MCF 10A (cell line): ENCODE data around the gene CENPX. TPM values are rescaled to one million over a fixed set of nuclear protein-coding genes. Genes with fewer than 3 reads are reported as not detected.
A peak's percentile ranks its signal among the peaks of the same experiment; 100 is the strongest.

ENCODE experiments used
- BruUV-seq: library from RNA; stranded (reverse); fragments of 400-500 nt; replicated peaks from 2 replicates; lab custom pipeline; 2021; lab: Mats Ljungman, UMichigan
- CTCF ChIA-PET: fragments of 300-600 bp; sonication (Branson Sonifier 250); formaldehyde crosslinking; extraction: SDS; loops from one replicate; lab custom pipeline; 2021; ENCODE audit warnings: antibody characterized with exemption, inconsistent platforms; lab: Yijun Ruan, JAX
- POLR2A ChIA-PET: fragments of 300-600, 350-650 bp; sonication (Branson Sonifier 250); formaldehyde crosslinking; extraction: SDS; loops from one replicate; lab custom pipeline; 2020; ENCODE audit warnings: antibody characterized with exemption, inconsistent platforms; lab: Yijun Ruan, JAX
- DNase-seq: peaks from one replicate; pipeline ENCODE4 v3.0.0-alpha.2; 2018; ENCODE audit not compliant: unreplicated experiment
- H3K27ac Mint-ChIP-seq: one replicate; pipeline ENCODE4 v1.8.0; 2022; ENCODE audit warnings: mild to moderate bottlenecking, low read depth, mixed read lengths; ENCODE audit not compliant: unreplicated experiment
- H3K27me3 Mint-ChIP-seq: one replicate; pipeline ENCODE4 v1.8.0; 2022; ENCODE audit warnings: mixed read lengths; ENCODE audit not compliant: insufficient read depth, unreplicated experiment
- H3K36me3 Mint-ChIP-seq: one replicate; pipeline ENCODE4 v1.8.0; 2022; ENCODE audit warnings: mild to moderate bottlenecking, moderate library complexity, mixed read lengths; ENCODE audit not compliant: insufficient read depth, unreplicated experiment
- H3K4me1 Mint-ChIP-seq: one replicate; pipeline ENCODE4 v1.8.0; 2022; ENCODE audit warnings: mixed read lengths; ENCODE audit not compliant: insufficient read depth, unreplicated experiment
- H3K4me3 Mint-ChIP-seq: one replicate; pipeline ENCODE4 v1.8.0; 2022; ENCODE audit warnings: mild to moderate bottlenecking, moderate library complexity, mixed read lengths; ENCODE audit not compliant: unreplicated experiment
- H3K9me3 Mint-ChIP-seq: one replicate; pipeline ENCODE4 v1.8.0; 2022; ENCODE audit warnings: mixed read lengths; ENCODE audit not compliant: unreplicated experiment
- intact Hi-C: fragments of 100-400 bp; cut with micrococcal nuclease; formaldehyde crosslinking; loops from 2 replicates; pipeline ENCODE4 v1.14.1; 2022
- total RNA-seq: library from RNA; stranded (reverse); gene quantifications from 2 replicates; pipeline ENCODE4 v1.2.3, GENCODE V29; 2022
- TF ChIP-seq, protein P1 (sequence below): fragments of 200-600 bp; IDR thresholded peaks from one replicate; pipeline ENCODE4 v1.8.0; 2022; ENCODE audit warnings: antibody characterized with exemption, mild to moderate bottlenecking; ENCODE audit not compliant: unreplicated experiment

The CENPX gene
- total RNA-seq, 1 experiment from 2014 or later: 35.6 TPM

DNA sequence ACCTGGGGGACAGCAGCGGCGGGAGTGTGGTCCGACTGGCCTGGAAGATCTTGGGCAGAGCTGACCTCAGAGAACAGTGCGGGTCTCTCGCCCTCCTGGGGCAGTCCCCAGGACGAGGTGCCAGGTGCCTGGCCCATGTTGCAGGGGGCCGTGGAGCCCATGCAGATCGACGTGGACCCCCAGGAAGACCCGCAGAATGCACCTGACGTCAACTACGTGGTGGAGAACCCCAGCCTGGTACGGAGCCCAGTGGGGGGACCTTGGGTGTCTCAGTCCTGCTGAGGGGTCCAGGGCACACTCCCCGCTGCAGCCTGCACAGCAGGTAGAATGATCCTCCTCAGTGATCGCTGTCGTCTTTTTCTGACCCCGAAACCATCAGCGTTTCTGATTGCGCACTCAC lies 30.5 kb upstream of the CENPX start:
- Mint-ChIP-seq H3K9me3 (no peaks in the 10 kb centered on the region), H3K36me3 (peaks cover 33% of the 10 kb centered on the region), H3K27ac (no peak overlapping the region), H3K4me3 (peak overlapping the region; percentile 75), H3K4me1 (no peaks in the 10 kb centered on the region), H3K27me3 (no peaks in the 10 kb centered on the region)
- POLR2A ChIA-PET: interaction anchor here (0.8 to 2.2 kb wide), 7 partner anchors 12 to 45 kb away, joined by 3 to 14 read pairs (median 4); partner anchors contain the start of genes CENPX, DUS1L, FASN and LRRC45
- no peak for DNase-seq
- TF ChIP-seq, protein P1, sequence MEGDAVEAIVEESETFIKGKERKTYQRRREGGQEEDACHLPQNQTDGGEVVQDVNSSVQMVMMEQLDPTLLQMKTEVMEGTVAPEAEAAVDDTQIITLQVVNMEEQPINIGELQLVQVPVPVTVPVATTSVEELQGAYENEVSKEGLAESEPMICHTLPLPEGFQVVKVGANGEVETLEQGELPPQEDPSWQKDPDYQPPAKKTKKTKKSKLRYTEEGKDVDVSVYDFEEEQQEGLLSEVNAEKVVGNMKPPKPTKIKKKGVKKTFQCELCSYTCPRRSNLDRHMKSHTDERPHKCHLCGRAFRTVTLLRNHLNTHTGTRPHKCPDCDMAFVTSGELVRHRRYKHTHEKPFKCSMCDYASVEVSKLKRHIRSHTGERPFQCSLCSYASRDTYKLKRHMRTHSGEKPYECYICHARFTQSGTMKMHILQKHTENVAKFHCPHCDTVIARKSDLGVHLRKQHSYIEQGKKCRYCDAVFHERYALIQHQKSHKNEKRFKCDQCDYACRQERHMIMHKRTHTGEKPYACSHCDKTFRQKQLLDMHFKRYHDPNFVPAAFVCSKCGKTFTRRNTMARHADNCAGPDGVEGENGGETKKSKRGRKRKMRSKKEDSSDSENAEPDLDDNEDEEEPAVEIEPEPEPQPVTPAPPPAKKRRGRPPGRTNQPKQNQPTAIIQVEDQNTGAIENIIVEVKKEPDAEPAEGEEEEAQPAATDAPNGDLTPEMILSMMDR: no peak
- no TSS peak for BruUV-seq
- CTCF ChIA-PET: no interaction called here
- intact Hi-C loops: no loop called here

DNA sequence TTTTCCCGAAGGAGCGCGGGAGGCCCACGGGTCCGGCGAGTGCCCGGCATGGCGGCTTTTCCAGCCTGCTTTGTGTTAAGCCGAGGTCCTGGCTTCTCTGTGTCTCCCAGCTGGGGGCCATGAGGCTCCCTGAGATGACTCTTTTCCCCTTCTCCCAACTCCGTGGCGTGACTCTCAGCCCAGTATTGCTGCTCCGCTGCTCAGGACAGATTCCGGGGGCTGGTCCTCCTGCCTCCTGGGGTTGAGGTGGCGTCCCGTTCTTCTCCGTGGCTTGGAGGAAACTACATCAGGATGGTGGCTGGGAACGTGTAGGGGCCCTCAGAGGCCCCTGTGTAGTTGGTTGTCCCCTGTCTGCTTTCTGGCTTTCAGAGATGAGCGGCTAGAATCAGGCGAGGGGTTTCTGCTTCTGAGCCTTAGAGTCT lies 30.0 kb upstream of the CENPX start:
- intact Hi-C loops: no loop called here
- Mint-ChIP-seq H3K27ac (no peak overlapping the region), H3K27me3 (no peaks in the 10 kb centered on the region), H3K36me3 (peaks cover 32% of the 10 kb centered on the region), H3K4me3 (peak overlapping the region; percentile 75), H3K4me1 (no peaks in the 10 kb centered on the region), H3K9me3 (no peaks in the 10 kb centered on the region)
- POLR2A ChIA-PET: interaction anchor here (0.9 to 1.4 kb wide), 6 partner anchors 11 to 46 kb away, joined by 3 to 14 read pairs (median 5); partner anchors contain the start of genes CENPX, DCXR, DUS1L and FASN
- BruUV-seq: no TSS peak
- CTCF ChIA-PET: interaction anchor here (0.7 kb wide), 1 partner anchor 92 kb away, joined by 3 read pairs; the partner anchor contains the start of gene NOTUM
- TF ChIP-seq, protein P1: no peak
- DNase-seq: no peak

DNA sequence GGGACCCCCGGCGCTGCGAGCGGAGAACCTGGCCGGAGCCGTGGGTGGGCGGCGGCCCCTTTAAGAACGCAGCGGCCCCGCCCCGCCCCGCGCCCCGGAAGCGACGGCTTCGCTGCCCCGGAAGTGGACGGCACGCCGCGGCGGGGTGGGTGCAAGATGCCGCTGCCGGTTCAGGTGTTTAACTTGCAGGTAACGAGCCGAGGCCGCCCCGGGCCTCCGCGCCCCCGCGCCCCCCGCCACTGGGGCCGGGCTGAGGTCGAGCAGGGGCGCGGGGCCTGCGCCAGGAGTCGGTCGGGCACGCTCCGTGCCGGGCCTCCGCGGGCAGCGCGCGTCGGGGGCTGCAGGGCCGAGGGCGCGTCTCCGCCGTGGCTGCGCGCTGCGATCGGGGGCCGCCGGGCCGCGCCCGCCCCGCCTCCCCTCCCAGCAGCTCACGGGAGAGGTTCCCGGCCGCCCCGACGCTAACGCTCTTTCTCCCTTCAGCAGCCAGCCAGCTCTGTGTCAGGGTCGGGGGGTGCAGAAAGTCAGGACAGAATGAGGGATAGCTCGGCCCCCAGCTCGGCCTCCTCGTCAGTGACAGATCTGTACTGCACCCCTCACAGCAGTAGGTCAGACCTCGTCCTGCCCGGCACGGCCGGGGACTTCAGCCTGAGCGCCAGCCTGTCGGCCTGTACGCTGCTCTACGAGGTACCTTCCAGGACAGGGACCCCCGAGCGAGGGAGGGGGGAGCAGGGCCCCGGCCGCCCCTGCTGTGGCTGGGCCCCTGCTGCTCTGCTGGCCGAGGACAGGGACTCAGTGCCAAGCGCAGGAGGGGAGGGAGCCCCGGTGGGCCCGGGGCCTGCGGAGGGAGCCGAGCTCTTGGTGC lies 29.3 kb upstream of the CENPX start, which contains the start of the genes GPS1 and RFNG:
Gene GPS1 (plus strand): TSS at position 123 of the 862 bp plus-strand sequence. CDS start 34 bp downstream, at position 157.
Gene RFNG (minus strand): TSS at position 36 of the 862 bp plus-strand sequence. CDS start 45 bp downstream, outside the sequence.
- DNase-seq: peak; percentile 59
- Mint-ChIP-seq H3K9me3 (no peaks in the 10 kb centered on the region), H3K4me3 (peak within 1 kb of the TSS; percentile 75), H3K27me3 (no peaks in the 10 kb centered on the region), H3K27ac (no peak within 1 kb of the TSS), H3K4me1 (no peaks in the 10 kb centered on the region), H3K36me3 (peaks cover 30% of the 10 kb centered on the region)
- CTCF ChIA-PET: interaction anchor here (0.5 to 2.0 kb wide), 4 partner anchors 16 to 273 kb away, joined by 3 to 7 read pairs (median 5); partner anchors contain the start of gene NOTUM
- intact Hi-C loops: no loop called here
- TF ChIP-seq, protein P1: no peak
- BruUV-seq: TSS peak; percentile 17
- POLR2A ChIA-PET: interaction anchor here (0.9 to 3.0 kb wide), 8 partner anchors 12 to 47 kb away, joined by 3 to 14 read pairs (median 5); partner anchors contain the start of genes CENPX, DCXR, DUS1L and FASN
